CD4-positive, CD25-positive, alpha-beta regulatory T cell (primary cell): ENCODE results near the gene A3GALT2. TPM values are rescaled to one million over a fixed set of nuclear protein-coding genes. Genes with fewer than 3 reads are reported as not detected.

ENCODE experiments used
- ATAC-seq, 2 donors: fragments of 150-1000 bp; cut with Tn5 transposase; one replicate each; pipeline ENCODE4 v1.10.0; 2021; ENCODE audit warnings: low read depth in 2 of 2, moderate number of reproducible peaks in 2 of 2, moderate library complexity in 1 of 2
- DNase-seq, 3 donors: peaks; one replicate each; pipeline versions ENCODE4 v3.0.0 to v3.0.0-alpha.2; 2012 to 2022; ENCODE audit warnings: mixed read lengths in 1 of 3
- H3K27ac ChIP-seq: one replicate; pipeline ENCODE4 v1.7.0; 2013; ENCODE audit warnings: mild to moderate bottlenecking, low read length; ENCODE audit not compliant: insufficient read depth, poor library complexity, severe bottlenecking
- H3K27me3 ChIP-seq: one replicate; pipeline ENCODE4 v1.7.0; 2013; ENCODE audit warnings: low read length; ENCODE audit not compliant: control insufficient read depth, insufficient read depth
- H3K36me3 ChIP-seq: one replicate; pipeline ENCODE4 v1.7.0; 2013; ENCODE audit warnings: mild to moderate bottlenecking, low read length, moderate library complexity; ENCODE audit not compliant: control insufficient read depth, insufficient read depth
- H3K4me1 ChIP-seq: 2 replicates; pipeline ENCODE4 v1.7.0; 2013; ENCODE audit warnings: mild to moderate bottlenecking, low read length; ENCODE audit not compliant: insufficient read depth, control insufficient read depth, poor library complexity, severe bottlenecking
- H3K4me3 ChIP-seq: one replicate; pipeline ENCODE4 v1.7.0; 2013; ENCODE audit warnings: low read depth, mild to moderate bottlenecking, low read length, moderate library complexity
- H3K9me3 ChIP-seq, 2 experiments: 1 replicate in 1 of 2; 2 replicates in 1 of 2; pipeline ENCODE4 v1.7.0; 2013; ENCODE audit warnings: low read length in 2 of 2, mild to moderate bottlenecking in 1 of 2, moderate library complexity in 1 of 2; ENCODE audit not compliant: control insufficient read depth in 2 of 2
- H3K27ac Mint-ChIP-seq, 3 donors: one replicate each; pipeline ENCODE4 v1.8.0; 2020 to 2022; ENCODE audit warnings: mild to moderate bottlenecking in 3 of 3, mixed read lengths in 3 of 3, moderate library complexity in 2 of 3
- H3K27me3 Mint-ChIP-seq: one replicate; pipeline ENCODE4 v1.8.0; 2022; ENCODE audit warnings: mild to moderate bottlenecking, mixed read lengths
- H3K36me3 Mint-ChIP-seq: one replicate; pipeline ENCODE4 v1.8.0; 2020; ENCODE audit warnings: mixed read lengths
- H3K4me1 Mint-ChIP-seq, 4 donors: one replicate each; pipeline ENCODE4 v1.8.0; 2020 to 2022; ENCODE audit warnings: mixed read lengths in 4 of 4, mild to moderate bottlenecking in 1 of 4
- H3K4me3 Mint-ChIP-seq, 4 donors: one replicate each; pipeline ENCODE4 v1.8.0; 2020 to 2022; ENCODE audit warnings: mild to moderate bottlenecking in 4 of 4, mixed read lengths in 4 of 4, moderate library complexity in 3 of 4
- H3K9me3 Mint-ChIP-seq, 7 donors: one replicate each; pipeline ENCODE4 v1.8.0; 2020 to 2022; ENCODE audit warnings: mixed read lengths in 7 of 7, mild to moderate bottlenecking in 3 of 7, moderate library complexity in 2 of 7
- polyA plus RNA-seq, 4 donors: library from polyadenylated mRNA; unstranded; fragments of 300-500 nt; fragmentation: Illumina TruSeq; gene quantifications; one replicate each; pipeline ENCODE4 v1.2.3, GENCODE V29; 2021
- total RNA-seq: library from RNA; stranded (reverse); gene quantifications from one replicate; pipeline ENCODE4 v1.2.3, GENCODE V29; 2022

The A3GALT2 gene
- total and polyA plus RNA-seq, 5 donors from 2014 or later = not detected

GRCh38 chr1:33358114-33358794 lies 37.4 kb upstream of the A3GALT2 start:
- peaks cover 0 to 3% (median 0%) of the 10 kb centered on the region in 4 donors for H3K4me1 Mint-ChIP-seq
- peaks cover 3% of the 10 kb centered on the region for H3K36me3 Mint-ChIP-seq
- no peaks in the 10 kb centered on the region for H3K9me3 Mint-ChIP-seq
- H3K27ac Mint-ChIP-seq = no peak overlapping the region
- Histone ChIP-seq H3K4me1 (no peaks in the 10 kb centered on the region), H3K9me3 (no peaks in the 10 kb centered on the region), H3K27ac (no peak overlapping the region), H3K27me3 (no peaks in the 10 kb centered on the region), H3K4me3 (no peak overlapping the region), H3K36me3 (no peaks in the 10 kb centered on the region)
- DNase-seq = no peak
- H3K27me3 Mint-ChIP-seq = peaks cover 9% of the 10 kb centered on the region
- no peak overlapping the region for H3K4me3 Mint-ChIP-seq
- no peak for ATAC-seq

GRCh38 chr1:33357099-33357498 lies 36.2 kb upstream of the A3GALT2 start:
- no peaks in the 10 kb centered on the region for H3K27me3 ChIP-seq
- H3K4me3 Mint-ChIP-seq = no peak overlapping the region
- no peak overlapping the region for H3K27ac ChIP-seq
- peaks cover 6% of the 10 kb centered on the region for H3K27me3 Mint-ChIP-seq
- H3K4me3 ChIP-seq = no peak overlapping the region
- H3K9me3 ChIP-seq = no peaks in the 10 kb centered on the region
- no peaks in the 10 kb centered on the region for H3K36me3 ChIP-seq
- no peaks in the 10 kb centered on the region for H3K4me1 ChIP-seq
- H3K4me1 Mint-ChIP-seq = peaks cover 0 to 3% (median 0%) of the 10 kb centered on the region in 4 donors
- ATAC-seq = no peak
- no peak overlapping the region for H3K27ac Mint-ChIP-seq
- no peak for DNase-seq
- no peaks in the 10 kb centered on the region for H3K9me3 Mint-ChIP-seq
- H3K36me3 Mint-ChIP-seq = peaks cover 4% of the 10 kb centered on the region

- no peak overlapping the region for H3K4me3 Mint-ChIP-seq
- Histone ChIP-seq H3K4me1 (peaks cover 6% of the 10 kb centered on the region), H3K27ac (no peak overlapping the region), H3K27me3 (no peaks in the 10 kb centered on the region), H3K4me3 (no peak overlapping the region), H3K36me3 (no peaks in the 10 kb centered on the region), H3K9me3 (no peaks in the 10 kb centered on the region)
- peaks cover 4% of the 10 kb centered on the region for H3K36me3 Mint-ChIP-seq
- H3K27me3 Mint-ChIP-seq = peaks cover 8% of the 10 kb centered on the region
- H3K27ac Mint-ChIP-seq = no peak overlapping the region
- H3K9me3 Mint-ChIP-seq = no peaks in the 10 kb centered on the region
- H3K4me1 Mint-ChIP-seq = peaks cover 5 to 11% (median 8%) of the 10 kb centered on the region in 4 donors
- no peak for ATAC-seq
- DNase-seq = no peak
Observed at GRCh38 chr1:33354707-33355316, 33.9 kb upstream of the A3GALT2 start.

- Histone ChIP-seq H3K27me3 (no peaks in the 10 kb centered on the region), H3K27ac (no peak overlapping the region), H3K4me3 (no peak overlapping the region), H3K4me1 (peaks cover 12% of the 10 kb centered on the region), H3K9me3 (no peaks in the 10 kb centered on the region), H3K36me3 (no peaks in the 10 kb centered on the region)
- peaks cover 7 to 17% (median 13%) of the 10 kb centered on the region in 4 donors for H3K4me1 Mint-ChIP-seq
- no peak for DNase-seq
- peak overlapping the region in 1 of 3 donors; percentile 24 for H3K27ac Mint-ChIP-seq
- H3K27me3 Mint-ChIP-seq = peaks cover 8% of the 10 kb centered on the region
- no peak for ATAC-seq
- no peaks in the 10 kb centered on the region for H3K9me3 Mint-ChIP-seq
- H3K36me3 Mint-ChIP-seq = peaks cover 4% of the 10 kb centered on the region
- peak overlapping the region in 2 of 4 donors; percentile 55 to 80 for H3K4me3 Mint-ChIP-seq
Observed at GRCh38 chr1:33353531-33353930, 32.6 kb upstream of the A3GALT2 start.

GRCh38 chr1:33351281-33351660 lies 30.4 kb upstream of the A3GALT2 start:
- no peak for ATAC-seq
- peak overlapping the region; percentile 21 to 96 (median 80) for H3K4me3 Mint-ChIP-seq
- H3K27ac Mint-ChIP-seq = no peak overlapping the region
- Histone ChIP-seq H3K27ac (no peak overlapping the region), H3K36me3 (no peaks in the 10 kb centered on the region), H3K4me3 (no peak overlapping the region), H3K4me1 (peaks cover 33% of the 10 kb centered on the region), H3K9me3 (no peaks in the 10 kb centered on the region), H3K27me3 (no peaks in the 10 kb centered on the region)
- peaks cover 9% of the 10 kb centered on the region for H3K36me3 Mint-ChIP-seq
- H3K9me3 Mint-ChIP-seq = no peaks in the 10 kb centered on the region
- DNase-seq = no peak
- peaks cover 4% of the 10 kb centered on the region for H3K27me3 Mint-ChIP-seq
- H3K4me1 Mint-ChIP-seq = peaks cover 24 to 39% (median 32%) of the 10 kb centered on the region in 4 donors

- no peaks in the 10 kb centered on the region for H3K36me3 ChIP-seq
- H3K27ac ChIP-seq = no peak overlapping the region
- H3K4me3 ChIP-seq = peak overlapping the region; percentile 77
- H3K9me3 ChIP-seq = no peaks in the 10 kb centered on the region
- DNase-seq (no peak), ATAC-seq (no peak)
- peaks cover 38% of the 10 kb centered on the region for H3K4me1 ChIP-seq
- no peaks in the 10 kb centered on the region for H3K27me3 ChIP-seq
- H3K36me3 Mint-ChIP-seq = peaks cover 9% of the 10 kb centered on the region
- peaks cover 4% of the 10 kb centered on the region for H3K27me3 Mint-ChIP-seq
- H3K27ac Mint-ChIP-seq = peak overlapping the region; percentile 32 to 90 (median 87)
- peak overlapping the region; percentile 89 to 96 (median 92) for H3K4me3 Mint-ChIP-seq
- H3K9me3 Mint-ChIP-seq = no peaks in the 10 kb centered on the region
- H3K4me1 Mint-ChIP-seq = peaks cover 25 to 44% (median 34%) of the 10 kb centered on the region in 4 donors
Observed at GRCh38 chr1:33350611-33351280, 29.8 kb upstream of the A3GALT2 start.

GRCh38 chr1:33349778-33350610 lies 29.1 kb upstream of the A3GALT2 start:
- H3K36me3 ChIP-seq = no peaks in the 10 kb centered on the region
- peak overlapping the region; percentile 67 for H3K27ac ChIP-seq
- Mint-ChIP-seq H3K27ac (peak overlapping the region; percentile 32 to 90 (median 87)), H3K4me1 (peaks cover 28 to 52% (median 39%) of the 10 kb centered on the region in 4 donors), H3K4me3 (peak overlapping the region; percentile 89 to 96 (median 92)), H3K27me3 (peaks cover 4% of the 10 kb centered on the region), H3K36me3 (peaks cover 9% of the 10 kb centered on the region), H3K9me3 (no peaks in the 10 kb centered on the region)
- H3K9me3 ChIP-seq = no peaks in the 10 kb centered on the region
- peak overlapping the region; percentile 77 for H3K4me3 ChIP-seq
- H3K4me1 ChIP-seq = peaks cover 39% of the 10 kb centered on the region
- no peaks in the 10 kb centered on the region for H3K27me3 ChIP-seq
- DNase-seq = peak; percentile 76 to 87 (median 76)
- ATAC-seq = peak; percentile 89 to 90
